GM10248 (cell line): Measurements from ENCODE around the gene MAST3.

Experiments
- CTCF ChIA-PET: fragments of 300-600 bp; sonication (Branson Sonifier 250); formaldehyde crosslinking; extraction: SDS; loops from one replicate; lab custom pipeline; 2021; ENCODE audit warnings: antibody characterized with exemption; lab: Yijun Ruan, JAX
- POLR2A ChIA-PET: fragments of 350-650 bp; sonication (Branson Sonifier 250); formaldehyde crosslinking; extraction: SDS; loops from one replicate; lab custom pipeline; 2020; ENCODE audit warnings: antibody characterized with exemption; lab: Yijun Ruan, JAX
- DNase-seq: peaks from one replicate; pipeline ENCODE4 v3.0.0; 2012; ENCODE audit errors: extremely low spot score
- CTCF ChIP-seq: IDR thresholded peaks from 2 replicates; pipeline ENCODE4 v1.5.1; 2012; ENCODE audit warnings: mild to moderate bottlenecking, low read depth; ENCODE audit errors: extremely low read depth, missing control alignments, control extremely low read depth

The MAST3 gene

GRCh38 chr19:18160971-18161635 lies 63.5 kb downstream of the MAST3 start:
- DNase-seq = peak; percentile 94
- CTCF ChIA-PET = interaction anchor here (0.6 to 3.8 kb wide), 21 partner anchors 9 to 223 kb away, joined by 3 to 29 read pairs (median 4); partner anchors contain the start of gene PIK3R2
- POLR2A ChIA-PET = interaction anchor here (1.6 kb wide), 1 partner anchor 32 kb away, joined by 3 read pairs; the partner anchor contains the start of gene MPV17L2
- peak; percentile 100 for TF ChIP-seq CTCF

DNA sequence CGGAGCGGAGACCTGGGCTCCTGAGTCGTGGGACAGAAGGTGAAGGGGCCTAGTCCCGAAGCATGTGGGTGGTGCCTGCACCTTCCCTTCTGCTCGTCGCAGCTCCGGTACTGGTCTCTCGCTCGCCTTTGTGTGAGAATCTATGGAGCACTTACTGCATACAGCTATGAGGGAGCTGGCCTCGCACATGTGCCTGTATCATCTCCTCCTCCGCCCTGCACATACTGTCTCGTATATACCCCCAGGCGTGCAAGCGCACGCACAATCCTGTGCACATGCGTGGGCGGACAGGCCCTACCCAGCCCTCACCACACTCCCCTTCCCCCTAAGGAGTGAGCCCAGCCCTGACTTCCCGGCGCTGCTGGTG lies 64.0 kb downstream of the MAST3 start:
- CTCF ChIA-PET = interaction anchor here (0.7 to 3.8 kb wide), 13 partner anchors 10 to 160 kb away, joined by 3 to 29 read pairs (median 4); partner anchors contain the start of gene PIK3R2
- POLR2A ChIA-PET = interaction anchor here (1.6 kb wide), 1 partner anchor 31 kb away, joined by 3 read pairs; the partner anchor contains the start of gene MPV17L2
- no peak for DNase-seq
- no peak for TF ChIP-seq CTCF

- ChIA-PET POLR2A (no interaction called here), CTCF (interaction anchor here (0.8 to 1.5 kb wide), 5 partner anchors 9 to 151 kb away, joined by 3 to 4 read pairs (median 3); partner anchors contain the start of gene PIK3R2)
- DNase-seq = no peak
- TF ChIP-seq CTCF = no peak
Observed at GRCh38 chr19:18164072-18164471, 66.5 kb downstream of the MAST3 start.

DNA sequence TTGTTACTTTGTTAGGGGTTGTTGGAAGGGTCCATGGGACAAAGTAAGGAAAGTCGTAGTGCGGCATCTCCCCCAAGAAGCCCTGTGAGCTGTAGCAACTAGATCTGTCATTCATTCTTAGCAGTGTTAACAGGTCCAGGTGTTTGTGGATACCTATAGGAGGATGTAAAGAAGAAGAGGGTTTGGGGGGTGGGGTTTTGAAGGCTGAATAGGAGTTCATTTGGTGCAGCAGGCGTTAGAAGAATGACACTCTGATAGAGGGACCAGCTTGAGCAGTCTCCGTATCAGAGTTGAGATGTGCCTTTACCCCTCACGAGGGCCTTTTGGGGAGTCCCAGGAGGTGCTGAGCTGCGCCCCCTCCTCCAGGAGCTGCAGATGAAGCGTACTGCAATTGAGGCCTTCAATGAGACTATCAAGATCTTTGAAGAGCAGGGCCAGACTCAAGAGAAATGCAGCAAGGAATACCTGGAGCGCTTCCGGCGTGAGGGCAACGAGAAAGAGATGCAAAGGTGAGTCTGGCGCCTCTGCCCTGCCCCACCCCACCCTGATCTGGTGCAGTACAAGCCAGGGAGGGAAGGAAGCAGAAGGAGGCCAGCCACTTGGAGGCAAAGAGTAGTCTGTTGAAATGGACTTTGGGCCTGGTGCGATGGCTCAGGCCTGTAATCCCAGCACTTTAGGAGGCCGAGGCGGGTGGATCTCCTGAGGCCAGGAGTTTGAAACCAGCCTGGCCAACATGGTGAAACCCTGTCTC lies 68.4 kb downstream of the MAST3 start:
- ChIA-PET POLR2A (interaction anchor here (0.6 to 1.4 kb wide), 3 partner anchors 12 to 139 kb away, joined by 3 to 5 read pairs (median 4); partner anchors contain the start of gene JUND), CTCF (interaction anchor here (0.9 to 3.2 kb wide), 7 partner anchors 12 to 159 kb away, joined by 3 to 18 read pairs (median 5); no protein-coding TSS in a partner anchor)
- TF ChIP-seq CTCF = no peak
- no peak for DNase-seq

- no peak for DNase-seq
- ChIA-PET POLR2A (no interaction called here), CTCF (interaction anchor here (2.5 to 3.2 kb wide), 3 partner anchors 54 to 85 kb away, joined by 12 to 18 read pairs (median 17); no protein-coding TSS in a partner anchor)
- no peak for TF ChIP-seq CTCF
Observed at GRCh38 chr19:18167011-18167410, 69.4 kb downstream of the MAST3 start.

- peak; percentile 89 for DNase-seq
- CTCF ChIA-PET = interaction anchor here (0.7 to 3.2 kb wide), 19 partner anchors 9 to 160 kb away, joined by 3 to 18 read pairs (median 4); partner anchors contain the start of gene ARRDC2
- POLR2A ChIA-PET = interaction anchor here (0.5 kb wide), 1 partner anchor 15 kb away, joined by 4 read pairs; no protein-coding TSS in a partner anchor
- TF ChIP-seq CTCF = peak; percentile 79
Observed at GRCh38 chr19:18167975-18168645, 70.5 kb downstream of the MAST3 start.
